ENCODE measurements around the gene CSTB. TPM values are rescaled to one million over a fixed set of nuclear protein-coding genes. Genes with fewer than 3 reads are reported as not detected.

The CSTB gene
- total RNA-seq, 2 donors from 2014 or later, result 30.7 to 32.3 TPM

- H3K4me3 Mint-ChIP-seq, result no peak overlapping the region
- peak in 1 of 2 donors; percentile 13 for ATAC-seq (replicated peaks in 1 of 2)
- DNase-seq, result no peak
- H3K27ac Mint-ChIP-seq, result no peak overlapping the region
- H3K27me3 Mint-ChIP-seq (ENCODE audit: low read depth), result no peaks in the 10 kb centered on the region
- no peaks in the 10 kb centered on the region for H3K9me3 Mint-ChIP-seq
- peaks cover 2 to 6% of the 10 kb centered on the region in 2 donors for H3K36me3 Mint-ChIP-seq (ENCODE audit: insufficient read depth in 2 of 2)
- peaks cover 11% of the 10 kb centered on the region for H3K4me1 Mint-ChIP-seq (ENCODE audit: low read depth)
Measured at GRCh38 chr21:43740497-43741156, 35.5 kb downstream of the CSTB start.

- no peak for DNase-seq
- ATAC-seq (replicated peaks in 1 of 2), result peak in 1 of 2 donors; percentile 32
- Mint-ChIP-seq H3K36me3 (ENCODE audit: insufficient read depth in 2 of 2) (peaks cover 1 to 2% of the 10 kb centered on the region in 2 donors), H3K4me3 (no peak overlapping the region), H3K27me3 (ENCODE audit: low read depth) (no peaks in the 10 kb centered on the region), H3K4me1 (ENCODE audit: low read depth) (peaks cover 15% of the 10 kb centered on the region), H3K9me3 (no peaks in the 10 kb centered on the region), H3K27ac (no peak overlapping the region)
Measured at GRCh38 chr21:43739621-43740435, 36.3 kb downstream of the CSTB start.

- Mint-ChIP-seq H3K27me3 (ENCODE audit: low read depth) (no peaks in the 10 kb centered on the region), H3K9me3 (no peaks in the 10 kb centered on the region), H3K27ac (no peak overlapping the region), H3K4me3 (no peak overlapping the region), H3K36me3 (ENCODE audit: insufficient read depth in 2 of 2) (peaks cover 0 to 1% of the 10 kb centered on the region in 2 donors), H3K4me1 (ENCODE audit: low read depth) (peaks cover 36% of the 10 kb centered on the region)
- ATAC-seq (replicated peaks in 1 of 2) (no peak), DNase-seq (no peak)
Measured at GRCh38 chr21:43737158-43737950, 38.8 kb downstream of the CSTB start.

- H3K9me3 Mint-ChIP-seq, result no peaks in the 10 kb centered on the region
- no peak for DNase-seq
- H3K4me1 Mint-ChIP-seq (ENCODE audit: low read depth), result peaks cover 39% of the 10 kb centered on the region
- H3K27me3 Mint-ChIP-seq (ENCODE audit: low read depth), result no peaks in the 10 kb centered on the region
- no peak overlapping the region for H3K4me3 Mint-ChIP-seq
- no peak for ATAC-seq (replicated peaks in 1 of 2)
- H3K27ac Mint-ChIP-seq, result no peak overlapping the region
- H3K36me3 Mint-ChIP-seq (ENCODE audit: insufficient read depth in 2 of 2), result peaks cover 0 to 1% of the 10 kb centered on the region in 2 donors
Measured at GRCh38 chr21:43736224-43736883, 39.8 kb downstream of the CSTB start.

- Mint-ChIP-seq H3K4me1 (ENCODE audit: low read depth) (peaks cover 43% of the 10 kb centered on the region), H3K4me3 (peak overlapping the region in 1 of 2 donors; percentile 20), H3K36me3 (ENCODE audit: insufficient read depth in 2 of 2) (peaks cover 0 to 1% of the 10 kb centered on the region in 2 donors), H3K27me3 (ENCODE audit: low read depth) (no peaks in the 10 kb centered on the region), H3K27ac (no peak overlapping the region), H3K9me3 (no peaks in the 10 kb centered on the region)
- ATAC-seq (replicated peaks in 1 of 2) (no peak), DNase-seq (no peak)
Measured at GRCh38 chr21:43735236-43736091, 40.6 kb downstream of the CSTB start.

GRCh38 chr21:43734928-43735229 is 41.2 kb downstream of the CSTB start:
- peaks cover 0 to 1% of the 10 kb centered on the region in 2 donors for H3K36me3 Mint-ChIP-seq (ENCODE audit: insufficient read depth in 2 of 2)
- no peak for DNase-seq
- H3K9me3 Mint-ChIP-seq, result no peaks in the 10 kb centered on the region
- H3K4me3 Mint-ChIP-seq, result peak overlapping the region; percentile 20 to 29
- H3K4me1 Mint-ChIP-seq (ENCODE audit: low read depth), result peaks cover 47% of the 10 kb centered on the region
- H3K27ac Mint-ChIP-seq, result no peak overlapping the region
- no peaks in the 10 kb centered on the region for H3K27me3 Mint-ChIP-seq (ENCODE audit: low read depth)
- no peak for ATAC-seq (replicated peaks in 1 of 2)

GRCh38 chr21:43734131-43734927 is 41.8 kb downstream of the CSTB start:
- DNase-seq (peak in 1 of 2 donors; percentile 28), ATAC-seq (replicated peaks in 1 of 2) (peak; percentile 66 to 71)
- peak overlapping the region; percentile 59 to 70 for H3K4me3 Mint-ChIP-seq

GRCh38 chr21:43733529-43734071 is 42.5 kb downstream of the CSTB start:
- H3K4me1 Mint-ChIP-seq (ENCODE audit: low read depth), result peaks cover 52% of the 10 kb centered on the region
- peak overlapping the region; percentile 59 to 70 for H3K4me3 Mint-ChIP-seq
- H3K27me3 Mint-ChIP-seq (ENCODE audit: low read depth), result no peaks in the 10 kb centered on the region
- ATAC-seq (replicated peaks in 1 of 2) (peak; percentile 63 to 79), DNase-seq (peak; percentile 28 to 50)
- H3K36me3 Mint-ChIP-seq (ENCODE audit: insufficient read depth in 2 of 2), result peaks cover 0 to 1% of the 10 kb centered on the region in 2 donors
- no peaks in the 10 kb centered on the region for H3K9me3 Mint-ChIP-seq
- H3K27ac Mint-ChIP-seq, result peak overlapping the region; percentile 85

More at GRCh38 chr21:43734131-43734927, 41.8 kb downstream of the CSTB start:
- Mint-ChIP-seq H3K4me1 (ENCODE audit: low read depth) (peaks cover 48% of the 10 kb centered on the region), H3K36me3 (ENCODE audit: insufficient read depth in 2 of 2) (peaks cover 0 to 1% of the 10 kb centered on the region in 2 donors), H3K27me3 (ENCODE audit: low read depth) (no peaks in the 10 kb centered on the region), H3K9me3 (no peaks in the 10 kb centered on the region), H3K27ac (no peak overlapping the region)

GRCh38 chr21:43733060-43733459 is 43.0 kb downstream of the CSTB start:
- H3K36me3 Mint-ChIP-seq (ENCODE audit: insufficient read depth in 2 of 2), result peaks cover 0 to 1% of the 10 kb centered on the region in 2 donors
- peak overlapping the region; percentile 57 for H3K27ac Mint-ChIP-seq
- H3K27me3 Mint-ChIP-seq (ENCODE audit: low read depth), result no peaks in the 10 kb centered on the region
- peaks cover 57% of the 10 kb centered on the region for H3K4me1 Mint-ChIP-seq (ENCODE audit: low read depth)
- no peak for DNase-seq
- ATAC-seq (replicated peaks in 1 of 2), result no peak
- H3K4me3 Mint-ChIP-seq, result peak overlapping the region in 1 of 2 donors; percentile 48
- H3K9me3 Mint-ChIP-seq, result no peaks in the 10 kb centered on the region

- Mint-ChIP-seq H3K27me3 (ENCODE audit: low read depth) (no peaks in the 10 kb centered on the region), H3K4me3 (no peak overlapping the region), H3K27ac (no peak overlapping the region), H3K4me1 (ENCODE audit: low read depth) (peaks cover 67% of the 10 kb centered on the region), H3K36me3 (ENCODE audit: insufficient read depth in 2 of 2) (peaks cover 0 to 1% of the 10 kb centered on the region in 2 donors), H3K9me3 (no peaks in the 10 kb centered on the region)
- no peak for DNase-seq
- ATAC-seq (replicated peaks in 1 of 2), result no peak
Measured at GRCh38 chr21:43731891-43732711, 44.0 kb downstream of the CSTB start.
